K562 (cell line): Measurements from ENCODE around the gene SLC30A4. TPM values are rescaled to one million over a fixed set of nuclear protein-coding genes. Genes with fewer than 3 reads are reported as not detected.

Experiments
- ARNT ChIP-seq, 2 experiments: fragments of 450-650 bp; IDR thresholded peaks; 2 replicates each; pipeline ENCODE4 v1.6.1; 2016; ENCODE audit warnings: mild to moderate bottlenecking in 1 of 2
- CCNT2 ChIP-seq: IDR thresholded peaks from 2 replicates; pipeline ENCODE4 v1.6.1; 2011; ENCODE audit warnings: borderline replicate concordance, low read depth, mild to moderate bottlenecking, moderate library complexity, mixed read lengths, low read length; ENCODE audit not compliant: insufficient read length; ENCODE audit errors: extremely low read depth
- GABPA ChIP-seq: fragments of 200-800 bp; sonication (Bioruptor generic); conservative IDR thresholded peaks from 2 replicates; pipeline ENCODE4 v1.6.1; 2016; ENCODE audit warnings: low read depth, missing genetic modification characterization, missing compliant biosample characterization
- HCFC1 ChIP-seq: IDR thresholded peaks from 2 replicates; pipeline ENCODE4 v1.6.1; 2012; ENCODE audit warnings: low read depth, low read length, improper control_type of control experiment
- HMGXB4 ChIP-seq: sonication (generic); formaldehyde crosslinking; IDR thresholded peaks from 2 replicates; pipeline ENCODE4 v1.8.1; 2023; ENCODE audit warnings: mild to moderate bottlenecking, missing genetic modification reagents
- KDM5B ChIP-seq: fragments of 200-600 bp; sonication (generic); IDR thresholded peaks from 2 replicates; pipeline ENCODE4 v1.6.1; 2012; ENCODE audit warnings: low read depth, mild to moderate bottlenecking, moderate library complexity, low read length, control low read depth, inconsistent platforms; ENCODE audit not compliant: insufficient replicate concordance
- MGA ChIP-seq: fragments of 450-650 bp; IDR thresholded peaks from 2 replicates; pipeline ENCODE4 v1.6.1; 2016; ENCODE audit warnings: mild to moderate bottlenecking, moderate library complexity
- MIER1 ChIP-seq: fragments of 450-650 bp; IDR thresholded peaks from 2 replicates; pipeline ENCODE4 v1.6.1; 2016; ENCODE audit warnings: antibody characterized with exemption, mild to moderate bottlenecking, low read depth
- NR2C2 ChIP-seq, 2 experiments: fragments of 200-800 bp in 1 of 2; sonication (Bioruptor generic) in 1 of 2; sonication (generic) in 1 of 2; formaldehyde crosslinking in 1 of 2; IDR thresholded peaks; 2 replicates each; pipeline versions ENCODE4 v1.6.1 to v1.8.0; 2016 to 2022; ENCODE audit warnings: mild to moderate bottlenecking in 1 of 2, missing compliant biosample characterization in 1 of 2, missing genetic modification characterization in 1 of 2, missing genetic modification reagents in 1 of 2
- PHTF2 ChIP-seq: fragments of 250-450 bp; sonication (Bioruptor Pico); IDR thresholded peaks from 2 replicates; pipeline ENCODE4 v1.5.0; 2021; ENCODE audit warnings: mild to moderate bottlenecking
- polyA plus RNA-seq, 8 experiments: library from polyadenylated mRNA; depleted of rRNA in 4 of 8; stranded (reverse) in 5 of 8; unstranded in 3 of 8; fragments of >200 nt; fragmentation: Nextera tagmentation in 2 of 8; fragmentation: Illumina TruSeq in 1 of 8; extraction: Ambion mirVana in 2 of 8; extraction: Trizol in 1 of 8; gene quantifications; 2 replicates each; pipeline versions ENCODE4 v1.2.1 to v1.2.3, GENCODE V29; 2011 to 2014; ENCODE audit warnings: inconsistent platforms in 1 of 8, missing spikeins in 1 of 8
- total RNA-seq, 7 experiments: library from RNA; depleted of rRNA in 6 of 7; stranded (reverse); fragments of >200 nt in 6 of 7; fragmentation: Illumina TruSeq in 2 of 7; extraction: Trizol in 2 of 7; gene quantifications; 2 replicates each; pipeline versions ENCODE4 v1.2.1 to v1.2.3, GENCODE V29; 2011 to 2021; ENCODE audit warnings: low replicate concordance in 1 of 7

Gene SLC30A4
- total and polyA plus RNA-seq, 9 of the 15 experiments (the other 6 are each of a cell fraction or from before 2014, with no cell fraction given): 0.21 to 0.73 (median 0.36) TPM

GRCh38 chr15:45522328-45523165 lies at the start of gene SLC30A4 (continued):
- TF ChIP-seq ARNT (IDR thresholded peaks at IDR 0.05) (no peak), KDM5B (peak; percentile 34), HCFC1 (peak; percentile 3; the same call in 1 of the 2 replicates), GABPA (tag) (peak; percentile 31; the same call in 1 of the 2 replicates), NR2C2 (CRISPR knock-in tag; IDR thresholded peaks at IDR 0.05) (no peak), NR2C2 (tag; IDR thresholded peaks at IDR 0.05) (peak; percentile 55), HMGXB4 (CRISPR knock-in tag) (no peak), PHTF2 (CRISPR knock-in tag) (no peak), MIER1 (no peak), MGA (peak; percentile 70), CCNT2 (peak; percentile 26)
